Kidney (tissue), 14 donors: ENCODE measurements around the gene CDK19. TPM values are rescaled to one million over a fixed set of nuclear protein-coding genes. Genes with fewer than 3 reads are reported as not detected.

Experiments
- DNase-seq, 5 donors: peaks; one replicate each; pipeline ENCODE4 v3.0.0-alpha.2; 2013 to 2020
- FAIRE-seq: peaks from 2 replicates; lab custom pipeline; 2012; peaks lifted over from hg19 to GRCh38; lab: Jason Lieb, UNC
- H3K27ac ChIP-seq, 2 donors: one replicate each; pipeline ENCODE4 v1.7.0; 2013; ENCODE audit warnings: low read depth in 2 of 2, low read length in 2 of 2, inconsistent platforms in 1 of 2
- H3K27me3 ChIP-seq: one replicate; pipeline ENCODE4 v1.7.1; 2013; ENCODE audit warnings: low read length, inconsistent platforms; ENCODE audit not compliant: control insufficient read depth, insufficient read depth
- H3K36me3 ChIP-seq, 3 donors: one replicate each; pipeline versions ENCODE4 v1.7.0 to v1.7.1; 2013; ENCODE audit warnings: low read length in 3 of 3, control low read depth in 1 of 3, inconsistent platforms in 1 of 3; ENCODE audit not compliant: insufficient read depth in 3 of 3, control insufficient read depth in 2 of 3
- H3K4me1 ChIP-seq, 3 donors: one replicate each; pipeline versions ENCODE4 v1.7.0 to v1.7.1; 2013; ENCODE audit warnings: low read length in 3 of 3, inconsistent platforms in 1 of 3, low read depth in 1 of 3; ENCODE audit not compliant: control insufficient read depth in 2 of 3, insufficient read depth in 2 of 3
- H3K4me3 ChIP-seq, 3 donors: one replicate each; pipeline versions ENCODE4 v1.7.0 to v1.8.1; 2013; ENCODE audit warnings: low read length in 3 of 3, control low read depth in 1 of 3, inconsistent platforms in 1 of 3
- H3K9ac ChIP-seq, 3 donors: one replicate each; pipeline versions ENCODE4 v1.7.0 to v1.7.1; 2013; ENCODE audit warnings: low read length in 3 of 3, control low read depth in 1 of 3, inconsistent platforms in 1 of 3
- H3K9me3 ChIP-seq, 3 donors: one replicate each; pipeline versions ENCODE4 v1.7.0 to v1.7.1; 2013; ENCODE audit warnings: low read length in 3 of 3, control low read depth in 1 of 3, inconsistent platforms in 1 of 3; ENCODE audit not compliant: control insufficient read depth in 2 of 3, insufficient read depth in 1 of 3
- intact Hi-C: fragments of 100-400 bp; cut with DNase I; formaldehyde crosslinking; loops from one replicate; pipeline ENCODE4 v1.11.1; 2022
- polyA plus RNA-seq: library from polyadenylated mRNA; stranded (reverse); fragments of 350-450 nt; fragmentation: Illumina TruSeq; extraction: RNeasy Lipid Tissue Mini Kit (QIAGEN cat#74804); gene quantifications from one replicate; pipeline ENCODE4 v1.2.3, GENCODE V29; 2014; ENCODE audit warnings: low read depth, low replicate concordance; ENCODE audit not compliant: insufficient read depth
- total RNA-seq: library from RNA; stranded (reverse); fragmentation: NEBNext Ultra II Directional; extraction: Animal tissue kit (Norgen Biotek cat#: 25700); gene quantifications from one replicate; pipeline ENCODE4 v1.2.1, GENCODE V29; 2021
- TF ChIP-seq, protein P1 (sequence below): IDR thresholded peaks from 3 replicates; pipeline ENCODE4 v1.5.1; 2012; ENCODE audit warnings: mild to moderate bottlenecking, moderate library complexity, borderline replicate concordance; ENCODE audit not compliant: insufficient read depth; ENCODE audit errors: extremely low read depth
- donor health status: control.
- donor health status: control.
- donor health status: control.
- donor health status: control.
- donor health status: control.
- donor health status: DM: yes; HTN: yes; CAD: no.
- donor health status: Normal renal cell carcinoma (clear cell type).

CDK19 gene
- total and polyA plus RNA-seq, 2 donors from 2014 or later: 4.9 to 20.4 TPM

DNA sequence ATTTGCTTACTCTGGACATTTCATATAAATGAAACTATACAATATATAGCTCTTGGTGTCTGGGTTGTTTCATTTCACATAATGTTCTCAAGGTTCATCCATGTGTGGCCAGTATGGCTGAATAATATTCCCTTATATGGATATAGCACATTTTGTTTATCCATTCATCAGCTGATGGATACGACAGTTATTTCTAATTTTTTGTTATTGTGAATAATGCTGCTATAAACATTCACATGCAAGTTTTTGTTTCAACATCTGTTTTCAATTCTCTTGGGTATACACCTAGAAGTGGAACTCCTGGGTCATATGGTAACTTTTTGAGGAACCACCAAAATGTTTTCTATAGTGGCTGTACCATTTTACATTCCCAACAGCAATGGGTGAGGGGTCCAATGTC, 101.1 kb downstream of the CDK19 start:
- DNase-seq: no peak
- TF ChIP-seq, protein P1, sequence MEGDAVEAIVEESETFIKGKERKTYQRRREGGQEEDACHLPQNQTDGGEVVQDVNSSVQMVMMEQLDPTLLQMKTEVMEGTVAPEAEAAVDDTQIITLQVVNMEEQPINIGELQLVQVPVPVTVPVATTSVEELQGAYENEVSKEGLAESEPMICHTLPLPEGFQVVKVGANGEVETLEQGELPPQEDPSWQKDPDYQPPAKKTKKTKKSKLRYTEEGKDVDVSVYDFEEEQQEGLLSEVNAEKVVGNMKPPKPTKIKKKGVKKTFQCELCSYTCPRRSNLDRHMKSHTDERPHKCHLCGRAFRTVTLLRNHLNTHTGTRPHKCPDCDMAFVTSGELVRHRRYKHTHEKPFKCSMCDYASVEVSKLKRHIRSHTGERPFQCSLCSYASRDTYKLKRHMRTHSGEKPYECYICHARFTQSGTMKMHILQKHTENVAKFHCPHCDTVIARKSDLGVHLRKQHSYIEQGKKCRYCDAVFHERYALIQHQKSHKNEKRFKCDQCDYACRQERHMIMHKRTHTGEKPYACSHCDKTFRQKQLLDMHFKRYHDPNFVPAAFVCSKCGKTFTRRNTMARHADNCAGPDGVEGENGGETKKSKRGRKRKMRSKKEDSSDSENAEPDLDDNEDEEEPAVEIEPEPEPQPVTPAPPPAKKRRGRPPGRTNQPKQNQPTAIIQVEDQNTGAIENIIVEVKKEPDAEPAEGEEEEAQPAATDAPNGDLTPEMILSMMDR: no peak
- intact Hi-C loops: no loop called here
- Histone ChIP-seq H3K27ac (no peak overlapping the region), H3K36me3 (no peaks in the 10 kb centered on the region), H3K9me3 (no peaks in the 10 kb centered on the region), H3K9ac (no peak overlapping the region), H3K4me3 (no peak overlapping the region), H3K4me1 (no peaks in the 10 kb centered on the region), H3K27me3 (no peaks in the 10 kb centered on the region)
- FAIRE-seq: no peak

DNA sequence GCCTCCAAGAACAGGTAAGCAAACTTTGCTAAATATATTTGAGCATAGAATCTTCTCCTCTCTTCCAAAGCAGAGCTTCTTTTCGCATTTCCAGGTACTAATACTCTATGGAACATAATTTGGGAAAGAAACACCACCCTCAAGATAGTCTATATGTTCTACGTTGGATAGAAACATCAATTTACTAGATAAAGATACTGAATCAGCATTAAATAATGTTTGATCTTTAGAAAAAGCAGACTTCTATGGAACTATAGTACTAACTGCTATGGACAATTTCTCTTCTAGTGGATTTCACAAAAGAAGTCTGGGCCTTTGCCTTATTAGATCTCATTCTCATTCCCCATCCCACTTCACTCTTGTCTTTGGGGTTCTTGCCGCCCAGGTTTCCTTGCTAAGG, 103.0 kb downstream of the CDK19 start:
- Histone ChIP-seq H3K27me3 (no peaks in the 10 kb centered on the region), H3K36me3 (no peaks in the 10 kb centered on the region), H3K27ac (no peak overlapping the region), H3K9me3 (no peaks in the 10 kb centered on the region), H3K4me3 (no peak overlapping the region), H3K9ac (no peak overlapping the region), H3K4me1 (no peaks in the 10 kb centered on the region)
- intact Hi-C loops: no loop called here
- DNase-seq (no peak), FAIRE-seq (no peak)
- TF ChIP-seq, protein P1: no peak

DNA sequence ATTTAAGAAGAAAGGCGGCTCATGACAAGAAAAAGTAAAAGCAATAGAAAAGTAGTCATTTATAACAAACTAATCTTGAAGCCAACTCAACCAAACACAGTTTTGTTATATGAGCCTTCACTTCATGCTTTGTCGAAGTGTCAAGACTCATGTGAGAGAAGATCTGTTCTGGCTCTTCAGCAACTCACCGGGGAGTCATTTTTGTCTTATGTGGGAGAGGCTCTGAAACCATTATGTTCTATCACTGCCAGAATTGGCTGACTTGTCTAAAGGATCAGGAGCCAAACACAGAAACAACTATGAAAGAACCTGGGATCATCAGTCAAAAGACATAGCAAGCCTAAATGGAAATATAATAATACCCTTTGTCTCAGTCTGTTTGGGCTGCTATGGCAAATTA, 105.2 kb downstream of the CDK19 start:
- Histone ChIP-seq H3K27me3 (no peaks in the 10 kb centered on the region), H3K27ac (no peak overlapping the region), H3K9me3 (no peaks in the 10 kb centered on the region), H3K9ac (no peak overlapping the region), H3K4me3 (no peak overlapping the region), H3K36me3 (no peaks in the 10 kb centered on the region), H3K4me1 (no peaks in the 10 kb centered on the region)
- FAIRE-seq: no peak
- intact Hi-C loops: no loop called here
- DNase-seq: no peak
- TF ChIP-seq, protein P1: no peak

DNA sequence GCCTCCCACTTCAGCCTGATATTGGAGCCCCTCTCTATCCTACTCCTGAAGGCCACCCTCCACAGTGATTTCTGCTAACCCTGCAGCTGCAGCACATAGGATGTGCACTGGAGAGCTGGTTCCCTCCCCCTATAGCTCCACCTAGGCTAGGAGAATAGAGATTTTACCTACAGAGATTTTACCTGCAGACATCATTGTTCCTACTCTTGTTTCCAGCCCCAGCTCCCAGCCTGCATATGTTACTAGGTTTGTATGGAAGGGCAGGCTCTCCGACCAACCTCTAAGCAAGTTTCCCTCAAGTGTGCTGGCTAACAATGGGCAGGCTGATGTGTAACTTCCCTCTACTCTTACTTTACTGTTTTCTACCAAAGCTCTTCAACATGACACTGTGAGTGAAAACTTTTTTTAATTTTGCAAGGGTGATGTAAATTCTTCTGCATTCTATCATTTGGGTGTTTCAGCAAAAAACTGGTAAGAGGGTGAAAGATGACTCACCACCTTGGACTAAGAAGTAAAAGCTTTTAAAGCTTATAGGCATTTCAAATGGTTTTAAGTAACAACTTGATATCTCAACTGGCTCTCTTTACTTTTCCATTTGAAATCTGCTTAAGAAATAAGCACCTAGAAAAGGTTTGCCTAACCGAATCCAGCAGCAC, 106.8 kb downstream of the CDK19 start:
- Histone ChIP-seq H3K27ac (no peak overlapping the region), H3K27me3 (no peaks in the 10 kb centered on the region), H3K4me1 (no peaks in the 10 kb centered on the region), H3K4me3 (no peak overlapping the region), H3K36me3 (no peaks in the 10 kb centered on the region), H3K9me3 (no peaks in the 10 kb centered on the region), H3K9ac (no peak overlapping the region)
- TF ChIP-seq, protein P1: no peak
- FAIRE-seq (no peak), DNase-seq (no peak)
- intact Hi-C loops: no loop called here
